GM19193 (cell line): ENCODE measurements around the gene SMO.

Source experiments
- POLR2A ChIP-seq: IDR thresholded peaks from 4 replicates; pipeline ENCODE4 v1.6.1; 2011; ENCODE audit not compliant: insufficient read depth, insufficient read length; ENCODE audit errors: extremely low read depth

SMO gene

DNA sequence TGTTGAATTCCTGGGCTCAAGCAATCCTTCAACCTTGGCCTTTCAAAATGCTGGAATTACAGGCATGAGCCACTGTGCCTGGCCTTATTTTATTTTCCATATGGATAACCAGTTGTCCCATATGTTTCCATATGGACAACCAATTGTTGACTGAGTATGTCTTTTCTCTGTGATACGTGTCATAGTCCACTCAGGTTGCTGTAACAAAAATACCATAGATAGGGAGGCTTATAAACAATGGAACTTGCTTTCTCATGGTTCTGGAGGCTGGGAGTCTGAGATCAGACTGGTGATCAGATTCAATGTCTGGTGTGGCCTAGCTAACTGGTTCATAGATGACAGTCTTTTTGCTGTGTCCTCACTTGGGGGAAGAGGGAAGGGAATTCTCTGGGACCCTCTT, 55.8 kb downstream of the SMO start:
- no peak for TF ChIP-seq POLR2A

DNA sequence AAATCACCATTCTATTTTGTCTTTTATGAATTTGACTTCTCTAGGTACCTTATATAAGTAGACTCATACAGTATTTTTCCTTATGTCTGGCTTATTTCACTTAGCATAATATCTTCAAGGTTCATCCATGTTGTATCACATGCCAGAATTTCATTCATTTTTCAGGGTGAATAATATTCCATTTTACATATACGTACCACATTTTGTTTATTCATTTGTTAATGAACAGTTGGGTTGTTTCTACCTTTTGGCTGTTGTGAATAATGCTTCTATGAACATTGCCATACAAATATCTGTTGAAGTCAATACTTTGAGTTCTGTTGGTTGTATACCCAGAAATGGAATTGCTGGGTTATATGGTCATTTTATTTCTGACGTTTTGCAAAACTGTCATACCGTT, 57.1 kb downstream of the SMO start:
- TF ChIP-seq POLR2A, result no peak

- TF ChIP-seq POLR2A, result no peak
Observed at GRCh38 chr7:129247087-129247486, 58.7 kb downstream of the SMO start.

GRCh38 chr7:129252128-129252527, 63.7 kb downstream of the SMO start:
- TF ChIP-seq POLR2A, result no peak

DNA sequence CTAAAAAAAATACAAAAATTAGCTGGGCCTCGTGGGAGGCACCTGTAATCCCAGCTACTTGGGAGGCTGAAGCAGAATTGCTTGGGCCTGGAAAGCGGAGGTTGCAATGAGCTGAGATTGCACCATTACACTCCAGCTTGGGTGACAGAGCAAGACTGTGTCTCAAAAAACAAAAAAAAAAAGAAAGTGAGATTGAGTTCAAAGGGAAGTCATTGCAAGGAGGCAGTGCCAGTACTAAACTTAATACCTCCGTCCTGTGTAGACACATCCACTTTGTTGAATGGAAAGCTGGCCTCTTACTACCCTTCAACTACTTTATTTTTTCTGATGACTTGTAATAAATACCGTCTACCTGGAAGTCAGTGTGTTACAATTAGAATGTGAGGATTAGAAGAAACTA, 67.4 kb downstream of the SMO start:
- no peak for TF ChIP-seq POLR2A

GRCh38 chr7:129256221-129256620, 67.8 kb downstream of the SMO start:
- no peak for TF ChIP-seq POLR2A

- no peak for TF ChIP-seq POLR2A
Observed at GRCh38 chr7:129257168-129257567, 68.7 kb downstream of the SMO start.

- no peak for TF ChIP-seq POLR2A
Observed at GRCh38 chr7:129258649-129259389, 70.4 kb downstream of the SMO start.

DNA sequence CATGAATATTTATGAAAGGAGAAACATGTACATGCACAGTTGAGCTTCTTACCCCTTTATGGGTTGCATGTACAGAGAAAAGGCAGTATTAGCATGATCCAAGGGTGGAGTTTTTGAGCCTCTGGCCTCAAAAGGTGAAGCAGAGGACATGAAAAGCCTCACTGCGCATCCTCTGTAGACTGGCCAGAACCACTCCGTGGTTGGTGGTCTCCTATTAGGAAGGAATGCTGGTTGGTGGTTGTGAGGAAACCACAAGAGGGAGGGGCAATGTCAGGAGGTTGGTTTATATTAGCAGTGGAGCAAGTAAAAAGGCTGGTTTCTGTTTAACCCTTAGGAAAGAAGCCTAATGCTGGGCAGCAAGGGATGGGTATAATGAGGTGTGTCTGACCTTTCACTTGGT, 73.9 kb downstream of the SMO start:
- no peak for TF ChIP-seq POLR2A
